ENCODE data around the gene ATP6V1F. TPM values are rescaled to one million over a fixed set of nuclear protein-coding genes. Genes with fewer than 3 reads are reported as not detected.

The ATP6V1F gene
- 98.1 and 113 TPM in 2 replicates for total RNA-seq

GRCh38 chr7:128862571-128863432 is at the start of gene ATP6V1F:
TSS of gene ATP6V1F (plus strand) at chr7:128862856. CDS start at chr7:128862905, 49 bp downstream.

DNA sequence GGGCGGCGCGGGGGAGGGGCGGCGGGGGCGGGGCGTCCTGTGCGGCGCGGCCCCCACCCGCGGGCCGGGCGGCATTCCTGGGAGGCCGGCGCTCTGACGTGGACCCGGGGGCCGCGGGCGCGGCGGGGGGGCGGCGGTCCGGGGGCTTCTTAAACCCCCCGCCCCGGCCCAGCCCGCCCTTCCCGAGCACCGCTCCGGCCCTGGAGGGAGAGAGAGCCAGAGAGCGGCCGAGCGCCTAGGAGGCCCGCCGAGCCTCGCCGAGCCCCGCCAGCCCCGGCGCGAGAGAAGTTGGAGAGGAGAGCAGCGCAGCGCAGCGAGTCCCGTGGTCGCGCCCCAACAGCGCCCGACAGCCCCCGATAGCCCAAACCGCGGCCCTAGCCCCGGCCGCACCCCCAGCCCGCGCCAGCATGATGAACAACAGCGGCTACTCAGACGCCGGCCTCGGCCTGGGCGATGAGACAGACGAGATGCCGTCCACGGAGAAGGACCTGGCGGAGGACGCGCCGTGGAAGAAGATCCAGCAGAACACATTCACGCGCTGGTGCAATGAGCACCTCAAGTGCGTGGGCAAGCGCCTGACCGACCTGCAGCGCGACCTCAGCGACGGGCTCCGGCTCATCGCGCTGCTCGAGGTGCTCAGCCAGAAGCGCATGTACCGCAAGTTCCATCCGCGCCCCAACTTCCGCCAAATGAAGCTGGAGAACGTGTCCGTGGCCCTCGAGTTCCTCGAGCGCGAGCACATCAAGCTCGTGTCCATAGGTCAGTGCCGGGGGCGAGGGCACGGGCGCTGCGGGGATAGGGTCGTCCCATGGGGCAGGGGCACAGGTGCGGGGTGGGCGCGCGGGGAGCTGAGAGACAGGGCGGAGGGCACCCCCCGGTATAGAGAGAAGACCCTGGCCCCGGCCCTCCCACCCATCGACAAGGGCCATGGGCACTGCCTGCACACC is 32.2 kb upstream of the ATP6V1F start, which contains the start of gene FLNC:
FLNC (plus strand) TSS at position 176 of the 947 bp plus-strand sequence; CDS start at position 408, 232 bp downstream.

GRCh38 chr7:128910569-128910945 is 47.9 kb downstream of the ATP6V1F start, which contains the start of gene KCP:
TSS of gene KCP (minus strand) at chr7:128910709. CDS start at chr7:128910676, 33 bp downstream.

Other genes starting within 250 kb of the ATP6V1F start
- 0.43 and 0.83 TPM in 2 replicates for gene GARIN1A, start 190.6 kb upstream of the ATP6V1F start, total RNA-seq
- gene CALU, start 123.5 kb upstream of the ATP6V1F start, total RNA-seq = 1,329 and 1,421 TPM in 2 replicates
- gene OPN1SW, start 87.1 kb upstream of the ATP6V1F start, total RNA-seq = not detected in 2 replicates
- 8.5 and 8.7 TPM in 2 replicates for gene CCDC136, start 70.9 kb upstream of the ATP6V1F start, total RNA-seq
- gene FLNC, start 32.5 kb upstream of the ATP6V1F start, total RNA-seq = 99.0 and 191 TPM in 2 replicates
- 0.14 and 0.46 TPM in 2 replicates for gene KCP, start 47.9 kb downstream of the ATP6V1F start, total RNA-seq
- not detected in 2 replicates for gene IRF5, start 75.1 kb downstream of the ATP6V1F start, total RNA-seq
- gene TNPO3, start 192.3 kb downstream of the ATP6V1F start, total RNA-seq = 46.9 and 56.4 TPM in 2 replicates

All from smooth muscle cell of bladder (primary cell).